ENCODE data around the gene SAPCD2.

SAPCD2 gene

DNA sequence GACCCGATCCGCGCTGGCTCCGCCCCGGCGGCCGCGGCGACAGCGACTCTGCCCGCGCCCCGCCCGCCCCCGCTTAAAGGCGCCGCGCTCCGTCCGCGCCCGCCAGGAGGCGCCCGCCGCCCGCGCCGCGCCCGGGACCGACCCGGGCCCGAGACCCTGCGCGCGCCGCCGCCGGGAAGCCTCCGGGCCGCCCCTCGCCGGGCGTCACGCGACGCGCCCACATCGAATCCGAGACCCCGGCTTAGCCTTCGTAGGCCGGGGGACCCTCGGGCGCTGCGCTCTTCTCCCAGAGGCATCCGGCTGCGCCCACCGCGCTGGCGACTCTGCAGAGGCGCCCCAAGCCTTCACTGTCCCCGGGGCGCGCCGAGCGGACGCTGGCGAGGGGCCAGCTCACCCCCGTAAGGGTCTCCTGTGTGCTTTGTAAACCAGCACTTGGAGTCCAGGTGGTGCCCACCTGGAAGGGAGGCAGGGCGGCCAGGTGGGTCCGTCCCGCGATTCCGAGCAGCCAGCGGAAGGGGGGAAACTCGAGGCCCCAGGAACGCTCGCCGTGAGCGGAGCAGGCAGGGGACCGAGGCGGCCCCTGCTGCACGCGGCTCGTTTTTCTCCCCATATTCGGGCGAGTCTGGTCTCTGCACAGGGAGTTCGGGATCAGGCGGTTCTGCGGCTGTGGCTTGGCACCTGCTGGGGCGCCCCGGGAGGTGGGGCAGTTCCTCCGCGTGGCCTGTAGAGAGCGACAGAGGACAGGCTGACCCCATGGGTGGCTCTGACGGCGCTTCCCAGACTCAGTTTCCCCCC, 41.9 kb downstream of the SAPCD2 start:
- Histone ChIP-seq H3K9me3 (ENCODE audit: control insufficient read depth, insufficient read depth, low read length) (no peaks in the 10 kb centered on the region), H3K27me3 (ENCODE audit: control insufficient read depth, insufficient read depth, low read length) (no peaks in the 10 kb centered on the region; the same call in 1 of the 2 replicates), H3K27ac (ENCODE audit: low read length) (no peak overlapping the region), H3K4me1 (ENCODE audit: control insufficient read depth, insufficient read depth, low read length) (peaks cover 2% of the 10 kb centered on the region), H3K36me3 (ENCODE audit: control insufficient read depth, insufficient read depth, low read length) (no peaks in the 10 kb centered on the region; the same call in 1 of the 2 replicates), H3K4me3 (ENCODE audit: low read length) (peak overlapping the region; percentile 42; the same call in 1 of the 2 replicates)
- DNase-seq (ENCODE audit: low read depth, low spot score), result no peak
- WGBS (ENCODE audit: insufficient coverage, insufficient read length), result no CpG with 5 or more reads among the region's 98 CpGs

DNA sequence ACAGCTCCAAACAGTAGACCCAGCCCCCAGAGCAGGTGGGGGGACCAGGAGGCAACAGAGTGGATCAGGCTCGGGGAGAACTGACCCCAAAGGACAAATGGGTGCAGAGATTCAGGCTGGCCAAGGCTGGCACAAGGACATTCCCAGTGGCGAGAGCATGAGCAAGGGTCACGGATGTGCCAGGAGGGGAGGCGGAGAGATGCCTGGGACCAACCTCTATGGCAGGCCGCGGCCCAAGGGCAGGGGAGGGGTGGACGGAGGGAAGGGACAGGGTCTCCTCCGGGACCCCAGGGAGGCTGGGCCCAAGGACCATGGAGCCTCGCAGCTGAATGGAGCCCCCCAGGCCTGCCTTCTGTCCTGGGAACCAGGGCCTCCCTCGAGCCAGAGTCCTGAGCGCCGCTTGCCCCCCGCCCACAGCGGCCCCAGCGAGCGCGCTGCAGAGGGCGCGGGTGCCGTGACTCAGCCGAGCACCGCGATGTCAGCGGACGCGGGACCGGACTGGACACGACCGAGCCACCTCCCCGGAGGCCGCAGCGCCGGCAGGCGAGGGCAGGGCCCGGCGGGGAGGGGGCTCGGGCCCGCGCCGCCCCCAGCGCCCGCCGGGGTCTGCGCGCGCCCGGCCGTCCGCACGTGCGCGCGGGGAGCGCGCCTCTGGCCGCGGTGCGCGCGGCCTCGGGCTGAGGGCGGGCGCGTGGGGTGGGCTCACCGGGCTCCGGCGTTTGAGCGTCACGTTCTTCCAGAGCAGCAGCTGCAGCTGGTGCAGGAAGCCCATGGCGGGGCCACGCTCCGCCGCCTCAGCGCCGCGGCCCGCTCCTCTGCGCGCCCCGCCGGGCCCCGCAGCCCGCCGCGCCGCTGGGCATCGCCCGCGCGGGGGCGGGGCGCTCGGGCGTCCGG, 42.7 kb downstream of the SAPCD2 start, which contains the start of gene ABCA2:
ABCA2 (minus strand) TSS at position 869 of the 894 bp plus-strand sequence; CDS start at position 772, 97 bp downstream.
- H3K9me3 ChIP-seq (ENCODE audit: control insufficient read depth, insufficient read depth, low read length), result no peaks in the 10 kb centered on the region
- H3K4me1 ChIP-seq (ENCODE audit: control insufficient read depth, insufficient read depth, low read length), result peaks cover 2% of the 10 kb centered on the region
- H3K27me3 ChIP-seq (ENCODE audit: control insufficient read depth, insufficient read depth, low read length), result no peaks in the 10 kb centered on the region; the same call in 1 of the 2 replicates
- no peaks in the 10 kb centered on the region; the same call in 1 of the 2 replicates for H3K36me3 ChIP-seq (ENCODE audit: control insufficient read depth, insufficient read depth, low read length)
- WGBS (ENCODE audit: insufficient coverage, insufficient read length), result no CpG with 5 or more reads among the region's 95 CpGs
- H3K27ac ChIP-seq (ENCODE audit: low read length), result no peak within 1 kb of the TSS
- no peak for DNase-seq (ENCODE audit: low read depth, low spot score)
- H3K4me3 ChIP-seq (ENCODE audit: low read length), result peak within 1 kb of the TSS; percentile 42; the same call in 1 of the 2 replicates

DNA sequence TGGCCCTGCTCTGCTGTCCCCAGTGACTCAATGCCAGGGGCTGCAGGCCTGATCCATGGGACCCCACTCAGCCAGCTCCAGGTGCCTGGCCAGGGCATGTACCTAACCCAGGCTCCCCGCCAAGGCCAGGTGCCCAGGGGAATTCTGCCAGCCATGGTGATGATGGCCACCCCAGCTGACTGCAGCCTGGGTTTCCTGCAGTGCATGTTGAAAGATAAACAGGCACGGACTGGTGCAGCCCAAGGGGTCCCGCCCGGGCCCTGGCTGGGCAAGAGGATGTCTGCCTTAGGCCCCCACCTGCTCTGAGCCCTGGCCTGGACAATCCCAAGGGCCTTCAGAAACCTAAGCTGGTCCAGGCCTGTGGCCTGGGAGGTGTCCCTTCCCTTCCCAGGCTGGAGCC, 43.5 kb downstream of the SAPCD2 start:
- H3K27ac ChIP-seq (ENCODE audit: low read length), result no peak overlapping the region
- no CpG with 5 or more reads among the region's 4 CpGs for WGBS (ENCODE audit: insufficient coverage, insufficient read length)
- H3K27me3 ChIP-seq (ENCODE audit: control insufficient read depth, insufficient read depth, low read length), result no peaks in the 10 kb centered on the region; the same call in 1 of the 2 replicates
- peaks cover 5% of the 10 kb centered on the region for H3K4me1 ChIP-seq (ENCODE audit: control insufficient read depth, insufficient read depth, low read length)
- no peak for DNase-seq (ENCODE audit: low read depth, low spot score)
- H3K36me3 ChIP-seq (ENCODE audit: control insufficient read depth, insufficient read depth, low read length), result no peaks in the 10 kb centered on the region; the same call in 1 of the 2 replicates
- no peaks in the 10 kb centered on the region for H3K9me3 ChIP-seq (ENCODE audit: control insufficient read depth, insufficient read depth, low read length)
- H3K4me3 ChIP-seq (ENCODE audit: low read length), result no peak overlapping the region

DNA sequence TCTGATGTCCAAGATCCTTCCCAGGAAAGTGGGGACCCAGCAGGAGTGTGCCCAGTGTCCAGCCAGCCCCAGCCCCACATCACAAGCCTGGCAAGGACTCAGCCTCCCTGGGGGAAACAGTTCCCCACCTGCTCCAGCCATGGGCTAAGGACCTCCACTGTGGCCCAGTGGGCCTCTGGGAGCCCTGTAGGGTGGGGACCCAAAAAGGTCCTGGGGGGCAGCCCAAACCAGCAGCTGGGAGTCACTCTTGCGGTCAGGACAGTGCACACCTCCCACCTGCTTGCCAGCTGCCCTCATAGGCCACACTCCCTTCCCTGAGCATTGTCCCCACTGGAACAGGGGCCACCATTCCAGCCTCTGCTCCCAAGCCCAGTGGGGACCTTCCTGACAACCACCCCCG, 44.0 kb downstream of the SAPCD2 start:
- no peak overlapping the region for H3K27ac ChIP-seq (ENCODE audit: low read length)

DNA sequence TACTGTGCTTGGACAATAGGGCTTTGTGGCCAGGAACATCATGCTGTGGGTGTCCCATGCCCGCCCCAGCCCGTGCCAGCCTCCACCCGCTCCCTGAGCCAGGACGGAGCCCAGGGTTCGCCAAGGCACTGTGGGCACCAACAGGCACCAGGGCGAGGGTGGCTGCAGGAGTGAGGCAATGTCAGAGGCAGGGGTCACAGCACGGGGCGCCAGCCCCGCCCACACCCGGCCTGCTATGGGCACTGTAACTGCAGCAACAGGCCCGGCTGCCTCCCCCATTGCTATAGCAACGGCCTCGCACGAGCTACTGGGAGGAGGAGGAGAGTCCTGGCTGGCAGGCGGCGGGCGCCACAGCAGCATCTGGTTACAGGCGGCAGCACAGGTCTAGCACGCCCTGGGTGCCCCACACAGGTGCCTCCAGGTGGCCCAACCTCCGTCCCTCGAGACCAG, 44.8 kb downstream of the SAPCD2 start:
- Histone ChIP-seq H3K4me1 (ENCODE audit: control insufficient read depth, insufficient read depth, low read length) (peaks cover 5% of the 10 kb centered on the region), H3K27ac (ENCODE audit: low read length) (no peak overlapping the region), H3K36me3 (ENCODE audit: control insufficient read depth, insufficient read depth, low read length) (no peaks in the 10 kb centered on the region; the same call in 1 of the 2 replicates), H3K27me3 (ENCODE audit: control insufficient read depth, insufficient read depth, low read length) (no peaks in the 10 kb centered on the region; the same call in 1 of the 2 replicates), H3K9me3 (ENCODE audit: control insufficient read depth, insufficient read depth, low read length) (no peaks in the 10 kb centered on the region), H3K4me3 (ENCODE audit: low read length) (no peak overlapping the region)
- no peak for DNase-seq (ENCODE audit: low read depth, low spot score)
- no CpG with 5 or more reads among the region's 21 CpGs for WGBS (ENCODE audit: insufficient coverage, insufficient read length)

More for the DNA sequence above, 44.0 kb downstream of the SAPCD2 start:
- peaks cover 5% of the 10 kb centered on the region for H3K4me1 ChIP-seq (ENCODE audit: control insufficient read depth, insufficient read depth, low read length)
- H3K36me3 ChIP-seq (ENCODE audit: control insufficient read depth, insufficient read depth, low read length), result no peaks in the 10 kb centered on the region; the same call in 1 of the 2 replicates
- H3K4me3 ChIP-seq (ENCODE audit: low read length), result no peak overlapping the region
- WGBS (ENCODE audit: insufficient coverage, insufficient read length), result no CpG with 5 or more reads among the region's 2 CpGs
- H3K9me3 ChIP-seq (ENCODE audit: control insufficient read depth, insufficient read depth, low read length), result no peaks in the 10 kb centered on the region
- no peak for DNase-seq (ENCODE audit: low read depth, low spot score)
- H3K27me3 ChIP-seq (ENCODE audit: control insufficient read depth, insufficient read depth, low read length), result no peaks in the 10 kb centered on the region; the same call in 1 of the 2 replicates

DNA sequence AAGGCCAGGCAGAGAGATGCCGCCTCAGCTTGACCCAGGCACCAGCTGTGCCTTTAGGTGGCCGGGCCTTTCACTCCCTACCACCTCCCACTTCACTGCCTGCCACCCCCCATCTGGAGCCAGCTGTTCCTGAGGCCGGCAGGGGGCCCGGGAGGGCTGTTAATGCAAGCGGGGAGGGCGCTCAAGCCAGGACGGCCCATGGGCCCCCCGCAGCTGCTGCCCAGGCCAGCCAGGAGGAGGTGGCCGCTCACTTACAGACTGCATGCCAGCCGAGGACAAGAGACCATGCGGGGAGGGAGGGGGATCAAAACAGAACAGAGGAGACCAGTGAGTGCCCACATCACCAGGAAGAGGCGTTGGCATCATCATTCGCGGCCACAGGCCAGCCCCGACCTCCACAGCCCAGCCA, 46.8 kb downstream of the SAPCD2 start:
- no peak overlapping the region for H3K27ac ChIP-seq (ENCODE audit: low read length)
- no CpG with 5 or more reads among the region's 15 CpGs for WGBS (ENCODE audit: insufficient coverage, insufficient read length)

DNA sequence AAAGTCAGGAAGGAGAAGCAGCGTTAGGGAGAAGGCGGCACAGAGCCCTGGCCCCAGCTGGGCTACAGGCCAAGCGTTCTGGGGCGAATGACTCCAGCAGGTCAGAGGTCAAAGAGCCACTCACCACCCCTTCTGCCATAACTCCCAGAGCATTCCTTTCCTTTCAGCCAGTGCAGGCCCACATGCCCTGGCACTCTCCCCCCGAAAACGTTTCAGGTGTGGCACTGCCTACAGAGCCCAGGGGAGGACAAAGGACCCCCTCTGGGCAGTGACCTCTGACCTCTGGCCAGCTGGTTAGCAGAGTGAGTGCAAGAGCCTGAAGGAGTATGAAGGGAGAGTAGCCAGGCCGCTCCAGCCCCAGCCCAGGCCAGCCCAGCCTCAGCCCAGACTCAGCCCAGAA, 47.2 kb downstream of the SAPCD2 start:
- H3K36me3 ChIP-seq (ENCODE audit: control insufficient read depth, insufficient read depth, low read length), result no peaks in the 10 kb centered on the region; the same call in 1 of the 2 replicates
- WGBS (ENCODE audit: insufficient coverage, insufficient read length), result no CpG with 5 or more reads among the region's 7 CpGs
- H3K4me1 ChIP-seq (ENCODE audit: control insufficient read depth, insufficient read depth, low read length), result peaks cover 3% of the 10 kb centered on the region
- H3K27ac ChIP-seq (ENCODE audit: low read length), result no peak overlapping the region
- no peak overlapping the region for H3K4me3 ChIP-seq (ENCODE audit: low read length)
- DNase-seq (ENCODE audit: low read depth, low spot score), result no peak
- H3K9me3 ChIP-seq (ENCODE audit: control insufficient read depth, insufficient read depth, low read length), result no peaks in the 10 kb centered on the region
- H3K27me3 ChIP-seq (ENCODE audit: control insufficient read depth, insufficient read depth, low read length), result no peaks in the 10 kb centered on the region; the same call in 1 of the 2 replicates

More for the DNA sequence above, 46.8 kb downstream of the SAPCD2 start:
- H3K4me1 ChIP-seq (ENCODE audit: control insufficient read depth, insufficient read depth, low read length), result peaks cover 3% of the 10 kb centered on the region
- H3K27me3 ChIP-seq (ENCODE audit: control insufficient read depth, insufficient read depth, low read length), result no peaks in the 10 kb centered on the region; the same call in 1 of the 2 replicates
- H3K9me3 ChIP-seq (ENCODE audit: control insufficient read depth, insufficient read depth, low read length), result no peaks in the 10 kb centered on the region
- no peak for DNase-seq (ENCODE audit: low read depth, low spot score)
- no peak overlapping the region for H3K4me3 ChIP-seq (ENCODE audit: low read length)
- no peaks in the 10 kb centered on the region; the same call in 1 of the 2 replicates for H3K36me3 ChIP-seq (ENCODE audit: control insufficient read depth, insufficient read depth, low read length)

DNA sequence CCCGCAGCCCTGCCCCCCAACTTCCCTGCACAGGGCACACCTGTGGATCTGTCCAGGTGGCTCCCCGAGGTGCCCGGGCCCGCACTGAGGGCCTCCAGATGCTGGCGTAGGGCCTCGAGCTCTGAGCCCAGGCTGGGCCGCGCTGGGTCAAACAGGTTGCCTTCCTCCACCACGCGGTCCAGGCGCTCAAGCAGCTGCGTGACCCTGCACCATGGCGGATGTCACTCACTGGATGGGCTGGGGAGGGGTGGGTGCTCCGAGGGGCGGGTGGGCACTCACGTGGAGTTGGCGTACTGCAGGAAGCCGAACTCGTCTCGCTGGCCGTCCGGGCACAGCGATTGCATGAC, 47.7 kb downstream of the SAPCD2 start:
- H3K27ac ChIP-seq (ENCODE audit: low read length), result no peak overlapping the region
- no peaks in the 10 kb centered on the region; the same call in 1 of the 2 replicates for H3K27me3 ChIP-seq (ENCODE audit: control insufficient read depth, insufficient read depth, low read length)
- no peaks in the 10 kb centered on the region; the same call in 1 of the 2 replicates for H3K36me3 ChIP-seq (ENCODE audit: control insufficient read depth, insufficient read depth, low read length)
- H3K4me3 ChIP-seq (ENCODE audit: low read length), result no peak overlapping the region
- DNase-seq (ENCODE audit: low read depth, low spot score), result no peak
- H3K4me1 ChIP-seq (ENCODE audit: control insufficient read depth, insufficient read depth, low read length), result peaks cover 3% of the 10 kb centered on the region
- no CpG with 5 or more reads among the region's 23 CpGs for WGBS (ENCODE audit: insufficient coverage, insufficient read length)
- H3K9me3 ChIP-seq (ENCODE audit: control insufficient read depth, insufficient read depth, low read length), result no peaks in the 10 kb centered on the region

DNA sequence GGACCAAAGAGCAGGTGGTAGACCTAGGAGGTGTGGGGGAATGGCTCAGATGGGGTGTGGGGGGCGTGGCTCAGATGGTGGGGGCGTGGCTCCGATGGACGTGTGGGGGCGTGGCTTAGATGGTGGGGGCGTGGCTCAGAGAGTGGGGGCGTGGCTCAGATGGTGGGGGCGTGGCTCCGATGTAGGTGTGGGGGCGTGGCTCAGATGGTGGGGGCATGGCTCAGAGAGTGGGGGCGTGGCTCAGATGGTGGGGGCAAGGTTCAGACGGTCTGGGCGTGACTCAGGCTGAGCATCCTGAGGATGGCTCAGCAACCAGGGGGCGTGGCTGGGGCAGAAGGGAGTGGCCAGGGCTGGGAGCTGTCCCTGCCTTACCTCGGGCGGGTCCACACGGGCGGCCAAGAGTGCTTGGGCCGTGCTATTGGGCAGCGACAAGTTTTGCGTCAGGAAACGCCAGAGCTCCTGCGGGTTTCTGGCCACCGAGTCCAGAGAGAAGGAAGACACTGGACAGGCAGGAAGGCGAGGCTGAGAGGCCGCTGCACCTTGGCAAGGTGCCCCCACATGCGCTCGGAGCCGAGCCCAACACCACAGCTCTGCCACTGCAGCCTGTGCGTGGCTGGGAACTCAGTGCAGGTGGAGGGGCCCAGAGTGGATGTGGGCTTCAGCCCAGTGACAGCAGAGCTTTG, 48.2 kb downstream of the SAPCD2 start:
- no CpG with 5 or more reads among the region's 30 CpGs for WGBS (ENCODE audit: insufficient coverage, insufficient read length)
- Histone ChIP-seq H3K27ac (ENCODE audit: low read length) (no peak overlapping the region), H3K36me3 (ENCODE audit: control insufficient read depth, insufficient read depth, low read length) (no peaks in the 10 kb centered on the region; the same call in 1 of the 2 replicates), H3K9me3 (ENCODE audit: control insufficient read depth, insufficient read depth, low read length) (no peaks in the 10 kb centered on the region), H3K4me1 (ENCODE audit: control insufficient read depth, insufficient read depth, low read length) (peaks cover 3% of the 10 kb centered on the region), H3K4me3 (ENCODE audit: low read length) (no peak overlapping the region), H3K27me3 (ENCODE audit: control insufficient read depth, insufficient read depth, low read length) (no peaks in the 10 kb centered on the region)
- peak; percentile 81 for DNase-seq (ENCODE audit: low read depth, low spot score)
